Suppressor macrophage treated with lipopolysaccharide for 1 hour (primary cell): Measurements from ENCODE around the gene MT1X.

Source experiments
- DNase-seq, 3 donors: peaks; one replicate each; pipeline ENCODE4 v3.0.0-alpha.2; 2020 to 2022

MT1X gene

DNA sequence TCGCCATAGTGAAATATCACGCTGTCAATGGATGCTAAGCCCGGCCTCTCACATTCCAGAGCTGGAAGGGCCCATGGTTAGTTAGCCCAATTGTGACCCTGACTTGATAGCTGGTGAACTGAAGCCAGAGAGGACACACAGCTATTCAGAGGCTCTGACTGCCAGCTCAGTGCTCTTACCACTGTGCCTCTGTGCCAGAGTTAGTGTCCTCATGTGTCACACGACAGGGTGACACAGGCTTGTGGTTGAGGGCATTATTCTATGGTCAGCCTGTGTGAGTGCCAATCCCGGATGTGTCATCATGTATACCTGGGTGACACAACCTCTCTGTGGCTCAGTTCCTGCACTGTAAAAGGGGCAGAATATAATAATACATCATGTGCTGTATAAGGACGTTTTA, 2.5 kb upstream of the MT1X start:
- DNase-seq: peak in 2 of 3 donors; percentile 32 to 33

DNA sequence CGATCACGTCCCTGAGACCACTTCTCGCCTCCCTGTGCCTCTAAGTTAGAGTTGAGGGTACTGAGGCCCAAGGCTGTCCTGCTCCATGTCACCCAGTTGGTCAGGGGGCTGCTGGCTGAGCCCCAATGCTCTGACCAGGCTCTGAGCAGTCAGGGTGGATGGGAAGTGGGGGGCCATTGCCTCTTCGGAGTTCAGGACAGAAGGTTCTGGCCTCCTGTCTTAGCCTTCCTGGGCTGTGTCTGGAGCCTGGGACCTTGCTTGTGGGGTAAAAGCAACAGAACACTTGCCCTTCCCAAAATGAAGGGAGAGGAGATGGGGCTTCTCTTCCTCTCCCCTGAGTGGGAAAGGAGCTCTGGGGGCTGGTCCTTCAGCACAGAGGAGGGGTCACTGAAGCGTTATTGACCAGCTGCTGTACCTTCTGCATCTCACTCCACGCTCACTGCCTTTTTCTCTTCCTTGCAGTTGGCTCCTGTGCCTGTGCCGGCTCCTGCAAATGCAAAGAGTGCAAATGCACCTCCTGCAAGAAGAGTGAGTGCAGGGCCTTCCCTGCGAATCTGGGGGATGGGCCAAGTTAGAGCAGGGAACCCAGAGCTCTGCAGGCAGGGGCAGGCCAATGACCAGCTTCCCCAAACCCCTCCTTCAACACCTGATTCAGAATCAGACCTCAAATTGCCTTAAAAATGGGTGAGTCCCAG, 580 bp downstream of the MT1X start:
- DNase-seq: no peak

DNA sequence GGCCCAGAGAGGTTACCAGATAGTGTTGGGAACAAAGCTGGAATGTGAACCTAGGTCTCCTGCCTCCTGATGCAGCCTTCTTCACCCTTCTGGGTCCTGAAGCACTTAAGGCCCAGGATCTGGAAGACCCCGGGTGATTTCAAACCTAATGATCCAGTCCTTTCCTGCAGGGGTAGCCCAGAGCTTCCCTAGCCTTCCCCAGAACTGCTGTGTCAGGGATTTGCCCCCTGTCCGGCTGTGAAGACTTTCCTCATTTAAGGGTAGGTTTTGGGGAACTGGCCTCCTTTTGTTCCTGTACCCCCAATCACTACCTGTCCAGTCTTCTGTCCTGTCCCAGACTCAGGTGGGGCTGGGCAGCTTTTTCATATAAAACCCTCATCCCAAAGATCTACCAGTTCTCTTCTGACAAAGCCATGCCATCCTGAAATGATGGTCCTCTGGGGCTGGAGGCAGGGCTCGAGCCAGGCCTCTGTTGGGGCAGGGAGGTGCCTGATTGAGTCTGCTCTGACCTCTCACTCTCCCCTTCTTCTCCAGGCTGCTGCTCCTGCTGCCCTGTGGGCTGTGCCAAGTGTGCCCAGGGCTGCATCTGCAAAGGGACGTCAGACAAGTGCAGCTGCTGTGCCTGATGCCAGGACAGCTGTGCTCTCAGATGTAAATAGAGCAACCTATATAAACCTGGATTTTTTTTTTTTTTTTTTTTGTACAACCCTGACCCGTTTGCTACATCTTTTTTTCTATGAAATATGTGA, 1.3 kb downstream of the MT1X start:
- no peak for DNase-seq

DNA sequence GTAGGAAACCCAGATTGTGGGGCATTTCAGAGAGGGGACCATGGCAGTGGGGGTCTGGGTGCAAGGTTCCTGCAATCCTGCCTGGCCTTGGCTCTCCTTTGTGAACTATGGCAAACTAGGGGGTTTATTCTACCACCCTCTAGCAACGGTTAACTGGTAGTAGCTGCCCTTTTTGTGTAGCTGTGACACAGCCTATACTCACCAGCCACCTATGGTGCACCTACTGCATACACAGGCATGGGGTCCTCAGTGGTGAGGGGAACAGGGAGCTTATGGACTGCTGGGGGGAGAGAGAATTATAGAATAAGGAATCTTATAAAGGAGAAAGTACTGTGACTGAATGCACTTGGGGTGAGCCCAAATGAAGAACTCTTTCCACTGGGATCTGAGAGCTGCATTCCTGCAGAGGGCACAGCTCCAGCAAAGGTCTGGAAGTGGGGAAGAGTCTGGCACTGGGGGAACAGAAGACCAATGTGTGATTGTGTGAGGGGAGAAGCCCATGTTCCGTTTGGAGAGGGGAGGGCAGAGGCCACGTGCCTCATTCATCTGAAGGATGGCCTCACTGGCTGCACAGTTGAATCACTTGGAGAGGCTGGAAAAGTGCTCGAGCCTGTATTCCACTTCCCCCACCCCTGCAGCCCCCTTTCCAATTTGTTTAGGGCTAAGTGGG, 2.1 kb downstream of the MT1X start:
- no peak for DNase-seq

DNA sequence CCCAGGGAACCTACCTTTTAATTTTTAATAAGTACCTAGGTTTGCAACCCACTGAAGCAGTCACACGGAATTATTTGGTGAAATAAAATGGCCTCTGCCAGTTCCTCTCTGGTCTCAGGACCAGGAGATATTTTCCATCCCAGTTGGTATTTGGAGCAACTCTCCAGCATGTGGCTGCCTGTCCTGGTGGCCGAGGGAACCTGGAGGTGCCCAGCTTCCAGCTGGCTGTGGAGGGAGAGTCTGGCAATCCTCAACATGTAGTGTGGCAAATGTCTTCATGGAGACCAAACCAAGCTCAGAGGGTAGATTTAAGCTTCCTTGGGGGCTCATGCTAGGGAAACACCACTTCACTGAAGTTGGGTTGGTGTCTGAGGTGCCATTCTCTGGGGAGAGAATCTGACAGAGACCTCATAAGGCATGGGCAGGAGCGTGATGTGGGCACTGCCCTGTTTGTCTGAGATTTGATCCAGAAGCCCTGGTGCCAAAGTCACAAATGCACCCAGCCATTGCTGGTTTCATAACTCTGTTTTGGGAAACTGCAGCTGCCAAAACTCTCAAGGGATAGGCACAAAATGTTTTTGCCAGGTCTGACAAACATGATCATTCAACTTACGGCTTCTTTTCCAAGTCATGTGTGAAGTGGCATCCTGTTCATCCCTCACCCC, 2.8 kb downstream of the MT1X start:
- DNase-seq: no peak

DNA sequence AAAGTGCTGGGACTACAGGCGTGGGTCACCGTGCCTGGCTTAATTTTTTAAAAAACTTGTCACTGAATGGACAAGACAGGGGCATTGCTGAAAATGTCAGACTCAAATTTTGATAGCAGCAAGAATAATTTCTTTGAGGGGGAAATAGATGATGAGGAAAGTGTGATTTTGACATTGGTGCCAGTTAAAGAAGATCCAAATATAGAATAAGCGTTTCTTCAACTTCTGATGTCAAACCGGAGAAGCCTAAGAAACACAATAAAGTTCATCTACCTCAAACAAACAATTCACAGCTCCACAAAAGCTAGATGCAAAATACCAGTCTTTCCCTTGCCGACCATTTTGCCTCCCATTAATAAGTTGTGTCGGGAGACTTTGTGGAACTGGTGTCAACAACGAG, 4.5 kb downstream of the MT1X start:
- DNase-seq: no peak

DNA sequence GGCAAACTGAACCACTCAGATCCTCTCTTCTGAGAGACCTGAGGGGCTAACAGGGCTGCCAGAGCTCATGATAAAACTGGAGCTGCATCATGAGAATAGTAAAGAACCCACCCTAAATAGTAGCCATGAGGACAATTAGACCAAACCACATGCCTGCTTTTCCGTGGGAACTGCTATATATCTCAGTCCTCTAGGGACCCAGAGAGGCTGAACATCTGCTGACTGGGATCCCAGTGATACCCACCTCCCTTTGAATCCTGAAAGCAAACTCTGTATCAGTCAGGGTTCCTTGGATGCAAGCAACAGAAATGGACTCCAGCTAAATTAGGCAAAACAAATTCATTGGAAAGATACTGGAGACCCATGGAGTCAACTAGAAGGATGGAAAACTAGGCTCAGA, 6.5 kb downstream of the MT1X start:
- DNase-seq: no peak

DNA sequence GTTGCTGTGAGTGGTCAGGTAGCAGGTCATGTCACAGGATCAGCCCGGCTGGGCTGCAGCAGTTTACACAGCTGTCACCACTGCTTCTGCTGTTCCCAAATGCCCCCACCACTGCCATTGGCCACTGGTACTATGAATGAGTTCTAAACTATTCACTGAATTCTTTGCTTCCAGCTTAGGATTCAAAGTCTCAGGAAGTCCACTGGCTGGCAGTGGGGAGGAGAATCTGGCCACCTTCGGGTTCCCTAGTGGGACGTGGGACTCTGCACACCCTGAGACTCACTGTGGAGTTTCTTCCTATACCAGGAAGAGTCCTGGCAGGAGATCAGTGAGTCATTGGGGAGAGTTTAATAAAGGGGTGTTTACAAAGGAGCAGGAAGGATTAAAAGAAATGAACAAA, 6.9 kb downstream of the MT1X start:
- no peak for DNase-seq

DNA sequence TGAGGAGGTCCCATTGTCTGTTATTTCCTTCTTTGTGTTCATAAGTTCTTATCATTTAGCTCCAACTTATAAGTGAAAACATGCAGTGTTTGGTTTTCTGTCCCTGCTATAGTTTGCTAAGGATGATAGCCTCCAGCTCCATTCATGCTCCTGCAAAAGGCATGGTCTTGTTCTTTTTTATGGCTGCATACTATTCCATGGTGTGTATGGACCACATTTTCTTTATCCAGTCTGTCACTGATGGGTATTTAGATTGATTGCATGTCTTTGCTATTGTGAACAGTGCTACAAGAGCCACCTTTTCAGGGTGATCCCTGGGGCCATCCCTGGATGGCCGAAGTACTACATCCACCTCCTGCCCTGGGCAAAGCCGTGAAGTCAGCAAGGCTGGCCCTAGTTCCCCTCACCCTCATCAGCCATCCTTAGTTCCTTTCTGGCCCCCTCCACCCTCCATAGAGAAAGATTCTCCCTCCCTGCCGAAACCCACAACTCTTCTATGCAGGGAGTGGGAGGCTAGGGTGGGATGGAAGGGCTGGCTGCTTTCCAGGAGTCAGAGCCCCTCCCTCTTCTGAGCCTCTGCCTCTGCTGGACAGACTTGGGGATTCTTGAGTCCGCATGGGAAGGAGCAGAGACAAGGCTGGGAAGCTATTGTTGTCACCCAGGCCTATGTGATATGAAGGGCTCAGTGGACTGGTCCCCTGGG, 8.3 kb downstream of the MT1X start:
- no peak for DNase-seq

DNA sequence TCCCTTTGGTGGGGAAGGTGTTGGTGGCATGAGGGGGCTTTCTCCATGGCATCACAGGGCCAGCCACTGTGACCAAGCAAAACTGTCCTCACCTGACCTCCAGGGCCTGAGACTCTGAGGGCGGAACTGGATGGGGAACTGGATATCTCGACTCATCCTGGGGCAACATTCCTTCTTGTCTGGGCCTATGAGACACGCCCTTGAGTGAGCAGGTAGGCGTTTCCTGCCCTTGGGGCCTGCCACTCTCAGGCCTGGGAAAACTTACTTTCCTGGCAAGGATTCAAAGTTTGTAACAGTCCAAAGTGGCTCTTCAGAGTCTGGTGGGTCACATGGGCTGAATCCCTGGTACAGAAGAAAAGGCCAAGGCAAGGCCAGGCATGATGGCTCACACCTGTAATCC, 9.6 kb downstream of the MT1X start:
- peak; percentile 58 to 77 (median 76) for DNase-seq

DNA sequence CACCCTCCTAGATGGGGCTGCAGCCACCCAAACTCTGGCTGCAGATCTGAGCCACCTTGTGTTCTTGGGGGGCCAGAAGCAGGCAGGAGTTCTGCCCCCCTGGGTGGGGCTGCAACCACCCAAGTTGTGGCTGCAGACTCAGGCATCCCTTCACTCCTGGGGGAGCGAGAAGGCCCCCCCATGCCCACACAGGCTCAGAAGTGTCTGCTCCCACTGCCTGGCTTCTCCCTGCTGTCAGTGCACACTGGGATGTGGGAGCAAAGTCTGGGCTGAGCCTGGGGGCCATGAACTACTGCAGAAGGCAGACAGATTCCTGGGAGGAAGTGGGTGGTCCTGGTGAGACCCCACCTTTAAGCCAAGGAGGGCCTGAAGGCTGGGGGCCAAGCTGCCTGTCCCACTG, 13.0 kb downstream of the MT1X start:
- no peak for DNase-seq

DNA sequence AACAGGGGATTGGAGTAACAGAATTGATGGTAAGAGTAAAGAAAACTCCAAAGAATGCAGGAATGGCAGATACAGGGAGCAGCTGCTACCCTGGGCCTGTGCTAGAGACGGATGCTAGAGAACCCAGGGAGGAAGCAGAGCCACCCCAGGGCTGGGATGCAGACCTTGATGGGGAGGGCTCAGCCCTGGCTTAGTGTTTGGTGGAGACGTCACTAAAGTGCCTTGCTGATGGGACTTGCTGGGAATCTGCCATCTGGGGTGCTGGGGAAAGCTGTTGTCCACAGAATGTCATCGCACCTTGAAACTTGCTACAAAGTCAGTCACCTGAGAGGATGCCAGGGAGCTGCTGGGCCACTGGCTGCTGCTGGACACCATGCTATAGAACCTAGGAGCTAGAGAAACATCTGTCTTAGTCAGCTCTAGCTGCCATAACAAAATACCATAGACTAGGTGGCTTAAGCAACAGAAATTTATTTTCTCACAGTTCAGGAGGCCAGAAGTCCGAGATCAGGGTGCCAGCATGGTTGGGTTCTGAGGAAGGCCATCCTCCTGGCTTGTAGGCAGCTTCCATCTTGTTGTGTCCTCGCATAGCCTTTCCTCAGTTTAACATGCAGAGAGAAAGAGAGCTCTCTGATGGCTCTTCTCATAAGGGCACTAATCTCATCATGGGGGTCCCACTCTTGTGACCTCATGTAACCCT, 15.3 kb downstream of the MT1X start:
- DNase-seq: no peak

DNA sequence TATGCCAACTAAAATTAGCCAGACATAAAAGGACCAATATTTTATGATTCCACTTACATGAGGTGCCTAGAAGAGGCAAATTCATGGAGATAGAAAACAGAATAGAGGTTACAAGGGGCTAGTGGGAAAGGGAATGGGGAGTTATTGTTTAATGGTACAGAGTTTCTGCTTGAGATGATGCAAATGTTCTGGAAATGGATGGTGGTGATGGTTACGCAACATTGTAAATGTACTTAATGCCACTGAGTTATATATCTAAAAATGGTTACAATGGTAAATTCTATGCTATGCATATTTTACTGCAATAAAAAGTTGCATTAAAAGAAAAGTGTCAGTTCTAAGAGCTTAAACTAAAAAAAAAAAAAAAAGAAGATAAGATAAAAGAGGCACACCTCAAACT, 17.9 kb downstream of the MT1X start:
- no peak for DNase-seq

DNA sequence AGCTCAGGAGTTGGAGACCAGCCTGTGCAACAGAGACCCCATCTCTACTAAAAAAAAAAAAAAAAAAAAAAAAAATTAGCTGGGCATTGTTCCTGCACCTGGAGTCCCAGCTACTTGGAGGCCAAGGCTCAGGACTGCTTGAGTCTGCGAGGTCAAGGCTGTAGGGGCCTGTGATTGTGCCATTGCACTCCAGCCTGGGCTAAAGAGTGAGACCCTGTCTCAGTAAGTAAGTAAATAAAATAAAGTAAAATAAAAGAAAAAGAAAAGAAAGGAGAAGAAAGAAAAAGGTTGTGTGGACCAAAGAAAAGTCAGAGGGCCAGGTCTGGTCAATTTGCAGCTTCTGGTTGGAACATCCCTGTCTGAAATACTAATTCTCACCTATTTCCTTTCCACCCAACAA, 18.4 kb downstream of the MT1X start:
- DNase-seq: no peak

DNA sequence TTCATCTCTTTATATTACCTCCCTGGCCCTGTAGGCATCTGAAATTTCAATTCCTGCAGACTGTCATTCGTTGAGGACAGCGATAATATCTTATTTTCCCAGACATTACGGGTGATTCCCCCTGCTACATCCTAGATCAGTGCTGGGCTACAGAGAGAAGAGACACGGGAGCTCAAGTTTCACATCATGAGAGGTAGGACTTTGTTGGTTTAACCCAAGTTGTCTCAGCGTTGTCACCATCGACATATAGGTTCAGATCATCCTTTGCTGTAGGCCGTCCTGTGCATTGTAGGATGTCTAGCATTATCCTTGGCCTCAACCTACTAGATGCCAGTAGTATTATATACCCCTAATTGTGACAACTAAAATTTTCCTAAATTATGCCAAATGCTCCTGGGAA, 19.3 kb downstream of the MT1X start:
- no peak for DNase-seq

DNA sequence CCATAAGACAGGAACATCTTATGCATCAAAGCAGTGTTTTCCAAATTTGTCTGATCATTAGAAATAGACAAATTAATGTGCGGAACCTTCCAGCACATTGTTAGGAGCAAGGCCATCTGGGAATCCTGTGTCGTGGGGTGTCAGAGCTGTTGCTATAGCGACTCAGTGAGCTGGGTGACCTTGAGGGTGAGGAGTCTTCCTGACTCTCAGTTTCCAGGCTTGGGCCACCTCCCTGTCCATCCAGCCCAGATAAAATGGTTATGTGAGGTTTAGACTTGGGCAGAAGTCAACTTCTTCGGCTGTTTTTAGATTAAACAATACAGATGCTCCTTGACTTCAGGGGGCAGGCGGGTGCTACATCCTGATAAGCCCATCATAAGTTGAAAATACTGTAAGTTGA, 20.6 kb downstream of the MT1X start:
- no peak for DNase-seq

DNA sequence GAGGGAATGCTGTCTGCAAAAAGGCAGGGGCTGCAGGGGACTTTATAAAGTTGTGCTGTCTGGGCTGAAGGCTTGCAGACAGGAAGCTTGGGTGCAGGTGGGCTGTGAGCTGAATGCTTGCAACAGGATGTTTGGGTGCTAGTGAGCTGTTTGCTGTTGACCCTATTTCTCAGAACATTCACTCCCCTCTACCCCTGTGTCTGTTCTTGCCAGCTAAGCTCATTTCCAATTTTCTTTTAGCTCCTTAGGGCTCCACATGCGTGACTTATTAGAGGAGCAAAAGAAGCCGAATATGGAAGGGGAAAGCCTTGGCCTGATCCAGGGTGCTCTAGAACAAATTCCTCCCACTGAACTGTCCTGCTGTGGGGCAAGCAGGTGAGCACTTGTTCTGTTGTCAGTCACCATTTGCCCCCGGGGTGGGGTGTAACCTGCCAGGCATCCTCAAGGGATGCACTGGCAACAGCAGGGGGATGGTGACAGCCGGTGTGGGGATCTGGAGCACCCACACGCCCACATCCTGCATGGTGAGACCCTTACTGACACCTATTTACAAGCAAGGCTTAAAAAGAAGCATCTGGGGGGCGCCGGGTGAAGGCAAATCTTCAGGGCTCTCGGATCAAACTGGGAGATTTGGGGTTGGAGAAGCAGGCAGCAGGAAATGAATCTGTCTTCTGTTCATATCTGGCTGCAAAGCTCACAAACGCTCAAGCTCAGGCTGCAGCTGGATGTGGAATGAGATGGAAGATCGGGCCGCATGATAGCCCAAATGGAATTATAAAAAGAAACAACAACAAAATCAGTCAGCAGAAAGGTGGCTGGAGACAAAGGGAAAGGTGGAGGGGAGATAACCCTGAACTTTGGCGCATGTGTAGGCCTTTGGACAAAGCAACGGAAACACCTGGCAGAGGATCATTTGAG, 26.5 kb downstream of the MT1X start:
- DNase-seq: no peak

DNA sequence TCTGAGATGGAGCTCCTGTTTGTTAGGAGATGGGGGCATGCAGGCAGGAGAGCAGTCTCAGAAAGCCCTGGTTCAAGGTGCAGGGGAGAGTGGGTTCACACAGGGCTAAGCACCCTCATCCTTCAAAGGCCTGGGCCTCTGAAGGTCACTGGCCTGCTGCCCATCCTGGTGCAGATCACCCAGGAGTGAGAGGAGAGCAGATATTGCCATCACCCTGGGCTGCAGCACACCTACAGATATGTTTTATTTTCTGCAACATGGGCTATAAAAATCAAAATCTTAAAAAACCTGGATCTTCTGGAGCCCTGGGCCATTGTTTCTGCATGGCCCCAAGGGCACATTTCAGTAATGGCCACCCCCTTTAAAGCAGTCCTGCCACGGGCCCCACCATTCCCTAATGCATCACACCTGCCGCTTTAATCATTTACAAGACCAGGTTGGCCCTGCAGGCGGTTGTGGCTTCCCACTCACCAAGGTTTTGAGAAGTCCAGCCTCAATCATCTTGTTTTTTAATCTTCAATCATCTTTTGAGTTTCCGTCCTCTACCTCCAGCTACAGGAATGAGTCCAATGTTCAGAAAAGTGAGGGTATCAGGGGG, 27.3 kb downstream of the MT1X start:
- DNase-seq: no peak

DNA sequence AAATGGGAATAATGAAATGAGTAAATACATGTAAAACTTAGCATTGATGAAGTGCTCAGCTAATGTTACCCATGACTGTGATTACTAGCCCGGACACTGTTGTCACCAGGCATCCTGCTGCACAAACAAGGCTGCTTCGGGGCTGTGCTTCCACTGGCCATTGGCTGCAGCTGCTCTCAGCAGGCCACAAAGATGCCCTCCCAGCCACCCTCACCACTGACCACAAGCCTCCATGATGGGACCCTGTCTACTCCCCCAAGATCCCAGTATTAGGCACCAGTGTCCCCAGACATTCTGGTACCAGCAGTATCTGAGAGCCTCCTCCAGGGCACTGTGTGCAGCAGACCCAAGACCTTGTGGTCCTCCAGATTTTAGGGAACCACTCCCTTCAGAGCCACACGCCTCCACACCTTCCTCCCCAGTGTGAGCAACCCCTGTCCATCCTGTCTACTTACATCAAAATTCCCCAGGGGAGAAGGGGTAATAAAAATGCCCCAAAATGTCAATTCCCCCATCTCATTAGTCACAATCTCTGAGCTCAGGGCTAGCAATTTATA, 28.0 kb downstream of the MT1X start:
- no peak for DNase-seq

DNA sequence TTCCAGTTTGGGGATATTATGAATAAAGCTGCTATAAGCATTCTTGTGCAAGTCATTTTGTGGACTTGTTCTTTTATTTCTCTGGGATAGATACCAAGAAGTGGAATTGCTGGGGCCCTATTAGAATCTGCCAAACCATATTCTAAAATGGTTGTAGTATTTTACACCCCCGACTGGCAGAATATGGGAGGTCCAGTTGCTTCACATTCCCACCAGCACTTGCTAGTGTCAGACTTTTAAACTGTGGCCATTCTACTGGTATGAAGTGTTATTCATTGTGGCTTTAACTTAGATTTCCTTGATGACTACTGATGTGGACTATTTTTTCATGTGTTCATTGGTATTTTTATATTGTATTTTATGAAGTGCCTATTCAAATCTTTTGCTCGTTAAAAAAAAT, 29.6 kb downstream of the MT1X start:
- DNase-seq: no peak

DNA sequence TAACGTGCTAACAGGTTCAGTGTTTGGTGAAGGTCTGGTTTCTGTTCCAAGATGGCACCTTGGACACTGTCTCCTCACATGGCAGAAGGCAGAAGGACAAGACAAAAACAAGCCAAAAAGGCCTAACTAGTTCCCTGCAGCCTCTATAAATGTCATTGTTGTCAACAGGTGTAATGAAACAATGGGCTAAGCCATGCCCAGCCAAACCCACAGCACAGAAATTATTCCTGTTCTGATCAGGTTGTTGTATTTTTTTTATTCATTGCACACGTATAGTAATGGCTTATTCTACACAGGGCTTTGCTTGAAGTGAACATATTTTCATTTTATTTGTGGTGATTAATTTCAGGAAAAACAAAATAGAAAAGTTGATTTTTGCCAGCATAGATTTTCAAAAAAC, 31.5 kb downstream of the MT1X start:
- DNase-seq: no peak
